B cell (primary cell): Measurements from ENCODE around the gene TMEM119. TPM values are rescaled to one million over a fixed set of nuclear protein-coding genes. Genes with fewer than 3 reads are reported as not detected.

Experiments used
- ATAC-seq: fragments of 200-7000 bp; cut with Tn5 transposase; one replicate; pipeline ENCODE4 v1.10.0; 2021; ENCODE audit warnings: low read depth, mild to moderate bottlenecking, moderate number of reproducible peaks, moderate library complexity
- CTCF ChIA-PET: fragments of 350-600 bp; sonication (Branson Sonifier 250); formaldehyde crosslinking; loops from one replicate; lab custom pipeline; 2021; ENCODE audit warnings: antibody characterized with exemption, inconsistent platforms; lab: Charles Lee
- POLR2A ChIA-PET: fragments of 350-600 bp; sonication (Branson Sonifier 250); formaldehyde crosslinking; loops from one replicate; lab custom pipeline; 2021; ENCODE audit warnings: antibody characterized with exemption; lab: Charles Lee
- DNase-seq: peaks from one replicate; pipeline ENCODE4 v3.0.0; 2013
- H2AFZ ChIP-seq: 2 replicates; pipeline ENCODE4 v1.6.1; 2012; ENCODE audit warnings: mild to moderate bottlenecking, low read depth, low read length; ENCODE audit not compliant: insufficient read depth, poor library complexity, severe bottlenecking
- H3K27ac ChIP-seq, 2 donors: 1 replicate in 1 of 2; 2 replicates in 1 of 2; pipeline ENCODE4 v1.5.1; 2012 to 2013; ENCODE audit warnings: low read length in 2 of 2, mild to moderate bottlenecking in 2 of 2, moderate library complexity in 1 of 2
- H3K27me3 ChIP-seq, 4 experiments: fragments of 200-600 bp in 1 of 4; sonication (generic) in 1 of 4; replicated peaks in 1 of 4; 1 replicate in 2 of 4; 2 replicates in 2 of 4; pipeline versions ENCODE4 v1.6.1 to v1.7.0; 2013 to 2016; ENCODE audit warnings: low read length in 3 of 4, mild to moderate bottlenecking in 2 of 4, mixed read lengths in 1 of 4, moderate library complexity in 1 of 4; ENCODE audit not compliant: insufficient read depth in 4 of 4, control insufficient read depth in 3 of 4; ENCODE audit errors: control extremely low read depth in 1 of 4
- H3K36me3 ChIP-seq, 2 experiments: replicated peaks in 1 of 2; 1 replicate in 1 of 2; 2 replicates in 1 of 2; pipeline versions ENCODE4 v1.6.1 to v1.7.1; 2013; ENCODE audit warnings: low read length in 1 of 2; ENCODE audit not compliant: insufficient read depth in 2 of 2, control insufficient read depth in 1 of 2; ENCODE audit errors: control extremely low read depth in 1 of 2, extremely low read depth in 1 of 2
- H3K4me1 ChIP-seq, 2 donors: fragments of 200-600 bp in 1 of 2; sonication (generic) in 1 of 2; 1 replicate in 1 of 2; 2 replicates in 1 of 2; pipeline versions ENCODE4 v1.5.1 to v1.6.1; 2013 to 2017; ENCODE audit warnings: low read length in 2 of 2; ENCODE audit not compliant: control insufficient read depth in 2 of 2, insufficient read depth in 2 of 2
- H3K4me2 ChIP-seq: replicated peaks from 2 replicates; pipeline ENCODE3; 2012; ENCODE audit warnings: mild to moderate bottlenecking, low read depth, low read length; ENCODE audit not compliant: poor library complexity, severe bottlenecking
- H3K4me3 ChIP-seq, 5 experiments: fragments of 200-600 bp in 1 of 5; sonication (generic) in 1 of 5; 1 replicate in 3 of 5; 2 replicates in 2 of 5; pipeline versions ENCODE4 v1.5.1 to v1.7.0; 2011 to 2016; ENCODE audit warnings: low read length in 4 of 5, mild to moderate bottlenecking in 4 of 5, low read depth in 2 of 5, control low read depth in 1 of 5, moderate library complexity in 1 of 5; ENCODE audit not compliant: insufficient read depth in 1 of 5; ENCODE audit errors: control extremely low read depth in 1 of 5, extremely low read depth in 1 of 5
- H3K79me2 ChIP-seq: fragments of 200-600 bp; sonication (generic); one replicate; pipeline ENCODE4 v1.6.0; 2016; ENCODE audit warnings: low read length; ENCODE audit not compliant: control insufficient read depth, insufficient read depth
- H3K9ac ChIP-seq: fragments of 200-600 bp; sonication (generic); 2 replicates; pipeline ENCODE4 v1.6.1; 2017; ENCODE audit warnings: mild to moderate bottlenecking, low read length, moderate library complexity
- H3K9me3 ChIP-seq, 3 donors: one replicate each; pipeline versions ENCODE4 v1.6.1 to v1.7.1; 2013; ENCODE audit warnings: low read length in 2 of 3; ENCODE audit not compliant: control insufficient read depth in 2 of 3, insufficient read depth in 1 of 3; ENCODE audit errors: control extremely low read depth in 1 of 3
- H4K20me1 ChIP-seq: 2 replicates; pipeline ENCODE4 v1.6.0; 2012; ENCODE audit warnings: mild to moderate bottlenecking, low read length; ENCODE audit not compliant: insufficient read depth, control insufficient read depth, poor library complexity, severe bottlenecking
- H3K27ac Mint-ChIP-seq: one replicate; pipeline ENCODE4 v1.8.0; 2021; ENCODE audit warnings: mixed read lengths
- H3K27me3 Mint-ChIP-seq: one replicate; pipeline ENCODE4 v1.8.0; 2021; ENCODE audit warnings: mixed read lengths
- H3K4me1 Mint-ChIP-seq: one replicate; pipeline ENCODE4 v1.8.0; 2021; ENCODE audit warnings: mixed read lengths
- H3K4me3 Mint-ChIP-seq: one replicate; pipeline ENCODE4 v1.8.0; 2021; ENCODE audit warnings: mixed read lengths
- H3K9me3 Mint-ChIP-seq: one replicate; pipeline ENCODE4 v1.8.0; 2022; ENCODE audit warnings: mixed read lengths; ENCODE audit not compliant: insufficient read depth
- CTCF ChIP-seq: fragments of 200-600 bp; IDR thresholded peaks from one replicate; pipeline ENCODE4 v1.8.0; 2022; ENCODE audit warnings: antibody characterized with exemption, mild to moderate bottlenecking
- EZH2 ChIP-seq: IDR thresholded peaks from 2 replicates; pipeline ENCODE4 v1.6.1; 2012; ENCODE audit warnings: borderline replicate concordance, low read depth, mild to moderate bottlenecking, moderate library complexity, low read length; ENCODE audit not compliant: insufficient read depth, poor library complexity, severe bottlenecking
- WGBS: methylation state at CpG from one replicate; pipeline ENCODE4 v1.1.5; 2013; ENCODE audit warnings: missing lambda C conversion rate; ENCODE audit not compliant: insufficient coverage; 5-methylcytosine and 5-hydroxymethylcytosine counted together
- intact Hi-C: fragments of 100-400 bp; cut with micrococcal nuclease; formaldehyde crosslinking; loops from one replicate; pipeline ENCODE4 v1.10.0; 2022
- polyA plus RNA-seq: library from polyadenylated mRNA; depleted of rRNA; stranded (reverse); fragments of >200 nt; gene quantifications from 2 replicates; pipeline ENCODE4 v1.2.3, GENCODE V29; 2012
- total RNA-seq, 2 donors: library from RNA; stranded (reverse); fragments of 120-200 nt in 1 of 2; gene quantifications; 1 replicate in 1 of 2; 2 replicates in 1 of 2; pipeline versions ENCODE4 v1.2.3 to v1.2.4, GENCODE V29; 2013 to 2022

The TMEM119 gene
- total and polyA plus RNA-seq, 2 donors (not counting 1 experiment from before 2014, with no cell fraction given), result 0.25 TPM; not detected in 1

GRCh38 chr12:108570743-108571608 lies 26.9 kb downstream of the TMEM119 start:
- 100% methylated on average over 1 of the region's 3 CpGs for WGBS
- POLR2A ChIA-PET, result interaction anchor here (0.5 to 1.5 kb wide), 3 partner anchors 21 to 237 kb away, joined by 4 to 9 read pairs (median 6); no protein-coding TSS in a partner anchor
- peaks cover 9 to 33% of the 10 kb centered on the region in 2 experiments for H3K36me3 ChIP-seq
- no peak overlapping the region for H3K4me3 ChIP-seq
- Mint-ChIP-seq H3K27ac (peak overlapping the region; percentile 80), H3K4me1 (peaks cover 82% of the 10 kb centered on the region), H3K27me3 (no peaks in the 10 kb centered on the region), H3K4me3 (no peak overlapping the region), H3K9me3 (no peaks in the 10 kb centered on the region)
- TF ChIP-seq CTCF (peak; percentile 41), EZH2 (no peak)
- no peak overlapping the region for H3K9ac ChIP-seq
- CTCF ChIA-PET, result interaction anchor here (0.7 to 19.8 kb wide), 14 partner anchors 9 to 380 kb away, joined by 3 to 424 read pairs (median 5); partner anchors contain the start of genes CORO1C, ISCU, SART3 and SELPLG
- no peaks in the 10 kb centered on the region for H3K27me3 ChIP-seq
- H3K9me3 ChIP-seq, result no peaks in the 10 kb centered on the region
- intact Hi-C loops, result no loop called here
- H3K27ac ChIP-seq, result peak overlapping the region in 1 of 2 donors; percentile 64
- H2AFZ ChIP-seq, result no peak overlapping the region
- no peak overlapping the region for H3K4me2 ChIP-seq
- peaks cover 56 to 76% of the 10 kb centered on the region in 2 donors for H3K4me1 ChIP-seq
- peak; percentile 48 for DNase-seq
- H3K79me2 ChIP-seq, result no peaks in the 10 kb centered on the region
- no peaks in the 10 kb centered on the region for H4K20me1 ChIP-seq
- no peak for ATAC-seq
